ENCODE measurements around the gene PLBD2. TPM values are rescaled to one million over a fixed set of nuclear protein-coding genes. Genes with fewer than 3 reads are reported as not detected.

PLBD2 gene
- total and polyA plus RNA-seq, 9 of the 15 experiments (the other 6 are each of a cell fraction or from before 2014, with no cell fraction given) = 2.4 to 37.4 (median 6.0) TPM

DNA sequence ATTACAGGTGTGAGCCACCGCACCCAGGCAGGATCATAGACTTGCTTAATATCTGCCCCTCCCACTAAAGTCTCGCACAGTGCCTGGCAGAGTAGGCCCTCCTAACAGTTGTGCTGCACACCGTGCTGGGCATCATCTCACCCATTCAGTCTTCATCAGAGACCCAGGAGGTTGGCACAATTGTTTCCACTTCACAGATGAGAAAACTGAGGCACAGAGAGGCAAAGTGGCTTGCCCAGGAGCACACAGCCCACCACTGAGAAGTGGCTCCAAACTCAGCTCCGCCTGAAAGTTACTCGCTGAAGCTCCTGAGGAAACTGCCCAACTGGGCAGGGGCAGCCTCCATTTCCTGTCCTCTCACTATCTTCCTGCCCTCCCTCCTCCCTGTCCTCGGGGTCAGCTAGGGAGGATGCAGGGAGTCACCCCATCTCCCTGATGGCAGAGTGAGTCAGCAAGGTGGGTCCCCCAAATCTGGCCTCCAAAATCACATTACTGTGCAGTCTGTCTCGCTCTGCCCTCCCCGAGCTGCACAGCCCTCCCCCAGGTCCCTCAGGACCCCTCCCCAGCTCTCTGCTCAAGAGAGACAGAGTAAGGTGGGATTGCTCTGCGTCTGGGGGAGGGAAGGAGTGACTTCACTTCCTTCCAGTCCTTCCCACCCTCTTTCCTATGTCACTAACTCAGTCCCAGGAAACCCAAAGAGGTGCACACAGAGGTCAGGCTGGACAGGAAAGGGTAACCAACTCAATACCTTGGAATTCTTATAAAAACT lies 29.2 kb upstream of the PLBD2 start:
- 65% methylated on average over 9 of the region's 9 CpGs for WGBS (ENCODE audit: insufficient coverage, low coverage, missing lambda C conversion rate)
- Histone ChIP-seq H4K20me1 (replicated peaks; ENCODE audit: control insufficient read depth, insufficient read depth, low read length) (no peaks in the 10 kb centered on the region), H3K79me2 (ENCODE audit: control insufficient read depth, insufficient read depth, low read length) (peaks cover 12% of the 10 kb centered on the region), H3K9ac (ENCODE audit: insufficient read depth in 1 of 2, low read depth in 2 of 2, low read length in 2 of 2) (no peak overlapping the region), H3K27ac (ENCODE audit: extremely low read depth, low read depth, low read length) (no peak overlapping the region), H3K9me1 (ENCODE audit: control insufficient read depth, insufficient read depth, low read length) (no peaks in the 10 kb centered on the region), H2AFZ (ENCODE audit: low read depth, low read length) (no peak overlapping the region), H3K4me1 (replicated peaks in 1 of 2; ENCODE audit: control insufficient read depth in 2 of 2, insufficient read depth in 2 of 2, low read length in 2 of 2) (peaks cover 11 to 12% of the 10 kb centered on the region in 2 experiments; a peak in 3 of 5 replicates), H3K4me3 (no peak overlapping the region), H3K4me2 (ENCODE audit: insufficient read depth, low read length) (no peak overlapping the region), H3K36me3 (ENCODE audit: control insufficient read depth, insufficient read depth, low read length) (peaks cover 58% of the 10 kb centered on the region; the same call in 2 of the 3 replicates), H3K9me3 (replicated peaks; ENCODE audit: control insufficient read depth, insufficient read depth, low read depth, low read length) (no peaks in the 10 kb centered on the region), H3K27me3 (ENCODE audit: control insufficient read depth in 2 of 2, insufficient read depth in 2 of 2, low read length in 2 of 2) (no peaks in the 10 kb centered on the region)
- intact Hi-C loops (cut with micrococcal nuclease) = loop anchor here (5.0 kb wide), 1 partner anchor 98 kb away; no protein-coding TSS in a partner anchor
- FAIRE-seq = no peak
- BruUV-seq (replicated peaks) = no TSS peak
- DNase-seq (ENCODE audit: extremely low read depth in 1 of 4, low spot score in 3 of 4) = no peak
- POLR2A ChIA-PET = interaction anchor here (0.8 to 1.1 kb wide), 2 partner anchors 15 to 17 kb away, joined by 3 read pairs; no protein-coding TSS in a partner anchor
- CTCF ChIA-PET (ENCODE audit: low intra/inter-chr PET ratio) = no interaction called here
- ATAC-seq = no peak
- in situ Hi-C loops (cut with MboI) = no loop called here
- peak; percentile 35 for TF ChIP-seq NFE2 (IDR thresholded peaks at IDR 0.05; ENCODE audit: low read depth)
- peak; percentile 28; the same call in 1 of the 2 replicates for TF ChIP-seq BCOR (IDR thresholded peaks at IDR 0.05)
- TF ChIP-seq CREM (IDR thresholded peaks at IDR 0.05; ENCODE audit: low read depth) = no peak
- no peak for TF ChIP-seq RHOXF2B (CRISPR knock-in tag; conservative IDR thresholded peaks at IDR 0.05)
- TF ChIP-seq STAT6 (CRISPR knock-in tag; IDR thresholded peaks at IDR 0.05) = no peak
- no peak for TF ChIP-seq ZNF444 (CRISPR knock-in tag; IDR thresholded peaks at IDR 0.05)
- TF ChIP-seq, protein P1, sequence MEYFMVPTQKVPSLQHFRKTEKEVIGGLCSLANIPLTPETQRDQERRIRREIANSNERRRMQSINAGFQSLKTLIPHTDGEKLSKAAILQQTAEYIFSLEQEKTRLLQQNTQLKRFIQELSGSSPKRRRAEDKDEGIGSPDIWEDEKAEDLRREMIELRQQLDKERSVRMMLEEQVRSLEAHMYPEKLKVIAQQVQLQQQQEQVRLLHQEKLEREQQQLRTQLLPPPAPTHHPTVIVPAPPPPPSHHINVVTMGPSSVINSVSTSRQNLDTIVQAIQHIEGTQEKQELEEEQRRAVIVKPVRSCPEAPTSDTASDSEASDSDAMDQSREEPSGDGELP (CRISPR knock-in tag; IDR thresholded peaks at IDR 0.05; ENCODE audit: borderline replicate concordance) = no peak
- no peak for TF ChIP-seq PHF21A (IDR thresholded peaks at IDR 0.05; ENCODE audit: borderline replicate concordance, low read depth)
- TF ChIP-seq, protein P2, sequence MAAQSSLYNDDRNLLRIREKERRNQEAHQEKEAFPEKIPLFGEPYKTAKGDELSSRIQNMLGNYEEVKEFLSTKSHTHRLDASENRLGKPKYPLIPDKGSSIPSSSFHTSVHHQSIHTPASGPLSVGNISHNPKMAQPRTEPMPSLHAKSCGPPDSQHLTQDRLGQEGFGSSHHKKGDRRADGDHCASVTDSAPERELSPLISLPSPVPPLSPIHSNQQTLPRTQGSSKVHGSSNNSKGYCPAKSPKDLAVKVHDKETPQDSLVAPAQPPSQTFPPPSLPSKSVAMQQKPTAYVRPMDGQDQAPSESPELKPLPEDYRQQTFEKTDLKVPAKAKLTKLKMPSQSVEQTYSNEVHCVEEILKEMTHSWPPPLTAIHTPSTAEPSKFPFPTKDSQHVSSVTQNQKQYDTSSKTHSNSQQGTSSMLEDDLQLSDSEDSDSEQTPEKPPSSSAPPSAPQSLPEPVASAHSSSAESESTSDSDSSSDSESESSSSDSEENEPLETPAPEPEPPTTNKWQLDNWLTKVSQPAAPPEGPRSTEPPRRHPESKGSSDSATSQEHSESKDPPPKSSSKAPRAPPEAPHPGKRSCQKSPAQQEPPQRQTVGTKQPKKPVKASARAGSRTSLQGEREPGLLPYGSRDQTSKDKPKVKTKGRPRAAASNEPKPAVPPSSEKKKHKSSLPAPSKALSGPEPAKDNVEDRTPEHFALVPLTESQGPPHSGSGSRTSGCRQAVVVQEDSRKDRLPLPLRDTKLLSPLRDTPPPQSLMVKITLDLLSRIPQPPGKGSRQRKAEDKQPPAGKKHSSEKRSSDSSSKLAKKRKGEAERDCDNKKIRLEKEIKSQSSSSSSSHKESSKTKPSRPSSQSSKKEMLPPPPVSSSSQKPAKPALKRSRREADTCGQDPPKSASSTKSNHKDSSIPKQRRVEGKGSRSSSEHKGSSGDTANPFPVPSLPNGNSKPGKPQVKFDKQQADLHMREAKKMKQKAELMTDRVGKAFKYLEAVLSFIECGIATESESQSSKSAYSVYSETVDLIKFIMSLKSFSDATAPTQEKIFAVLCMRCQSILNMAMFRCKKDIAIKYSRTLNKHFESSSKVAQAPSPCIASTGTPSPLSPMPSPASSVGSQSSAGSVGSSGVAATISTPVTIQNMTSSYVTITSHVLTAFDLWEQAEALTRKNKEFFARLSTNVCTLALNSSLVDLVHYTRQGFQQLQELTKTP (IDR thresholded peaks at IDR 0.05; ENCODE audit: low read depth in 1 of 2, partially characterized antibody in 2 of 2) = no peak
- no peak for TF ChIP-seq TEAD1 (CRISPR knock-in tag; IDR thresholded peaks at IDR 0.05)
- no peak for TF ChIP-seq RFX1 (IDR thresholded peaks at IDR 0.05)
- TF ChIP-seq, protein P3, sequence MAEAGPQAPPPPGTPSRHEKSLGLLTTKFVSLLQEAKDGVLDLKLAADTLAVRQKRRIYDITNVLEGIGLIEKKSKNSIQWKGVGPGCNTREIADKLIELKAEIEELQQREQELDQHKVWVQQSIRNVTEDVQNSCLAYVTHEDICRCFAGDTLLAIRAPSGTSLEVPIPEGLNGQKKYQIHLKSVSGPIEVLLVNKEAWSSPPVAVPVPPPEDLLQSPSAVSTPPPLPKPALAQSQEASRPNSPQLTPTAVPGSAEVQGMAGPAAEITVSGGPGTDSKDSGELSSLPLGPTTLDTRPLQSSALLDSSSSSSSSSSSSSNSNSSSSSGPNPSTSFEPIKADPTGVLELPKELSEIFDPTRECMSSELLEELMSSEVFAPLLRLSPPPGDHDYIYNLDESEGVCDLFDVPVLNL (CRISPR knock-in tag; IDR thresholded peaks at IDR 0.05; ENCODE audit: low read depth) = no peak

Measured in K562 (cell line).